GM18951 (cell line): Measurements from ENCODE around the gene FAM131C.
"Not testable (repeated sequence)": the region's sequence is repeated elsewhere in the genome, so short reads cannot be mapped to it uniquely, and the experiment has no call there.

Experiments
- POLR2A ChIP-seq: IDR thresholded peaks from 4 replicates; pipeline ENCODE4 v1.6.1; 2011; ENCODE audit warnings: mild to moderate bottlenecking; ENCODE audit not compliant: insufficient read length, insufficient read depth; ENCODE audit errors: extremely low read depth
- in situ Hi-C: fragments of 300-500 bp; cut with MboI; formaldehyde crosslinking; loops from one replicate; pipeline ENCODE4 v1.12.0; 2022; ENCODE audit warnings: low sequenced_read_pairs, mixed read lengths, inconsistent platforms; ENCODE audit not compliant: unreplicated experiment

FAM131C gene

GRCh38 chr1:16070640-16071355 is 2.7 kb downstream of the FAM131C start:
- no peak for TF ChIP-seq POLR2A
- in situ Hi-C loops = loop anchor here (10.0 kb wide), 1 partner anchor 114 kb away; no protein-coding TSS in a partner anchor

- no peak for TF ChIP-seq POLR2A
- in situ Hi-C loops = no loop called here
Observed at GRCh38 chr1:16068356-16069270, 4.8 kb downstream of the FAM131C start.

GRCh38 chr1:16067933-16068332 is 5.5 kb downstream of the FAM131C start:
- in situ Hi-C loops = no loop called here
- TF ChIP-seq POLR2A = no peak

GRCh38 chr1:16067127-16067768 is 6.2 kb downstream of the FAM131C start:
- no peak for TF ChIP-seq POLR2A
- in situ Hi-C loops = no loop called here

- no peak for TF ChIP-seq POLR2A
- in situ Hi-C loops = no loop called here
Observed at GRCh38 chr1:16066245-16066644, 7.2 kb downstream of the FAM131C start.

GRCh38 chr1:16065269-16065576 is 8.2 kb downstream of the FAM131C start:
- in situ Hi-C loops = no loop called here
- no peak for TF ChIP-seq POLR2A

- in situ Hi-C loops = no loop called here
- no peak for TF ChIP-seq POLR2A
Observed at GRCh38 chr1:16064536-16065268, 8.7 kb downstream of the FAM131C start.

- in situ Hi-C loops = no loop called here
- TF ChIP-seq POLR2A = no peak
Observed at GRCh38 chr1:16063921-16064320, 9.5 kb downstream of the FAM131C start.

- in situ Hi-C loops = no loop called here
- no peak for TF ChIP-seq POLR2A
Observed at GRCh38 chr1:16063226-16063829, 10.1 kb downstream of the FAM131C start.

GRCh38 chr1:16062687-16063075 is 10.8 kb downstream of the FAM131C start:
- in situ Hi-C loops = not testable (repeated sequence)

- in situ Hi-C loops = not testable (repeated sequence)
Observed at GRCh38 chr1:16061989-16062686, 11.3 kb downstream of the FAM131C start.

GRCh38 chr1:16061266-16061665 is 12.2 kb downstream of the FAM131C start:
- in situ Hi-C loops = no loop called here
- TF ChIP-seq POLR2A = no peak

GRCh38 chr1:16058394-16059120 is 14.9 kb downstream of the FAM131C start:
- in situ Hi-C loops = not testable (repeated sequence)

GRCh38 chr1:16057314-16057915 is 16.0 kb downstream of the FAM131C start:
- in situ Hi-C loops = not testable (repeated sequence)

GRCh38 chr1:16056521-16056912 is 16.9 kb downstream of the FAM131C start:
- in situ Hi-C loops = not testable (repeated sequence)
